ENCODE results near the gene PCOLCE2. TPM values are rescaled to one million over a fixed set of nuclear protein-coding genes. Genes with fewer than 3 reads are reported as not detected.

The PCOLCE2 gene
- total RNA-seq, 3 donors from 2014 or later (not counting 1 experiment from before 2014, with no cell fraction given) = not detected

GRCh38 chr3:142858043-142858442 is 30.8 kb downstream of the PCOLCE2 start:
- Histone ChIP-seq H3K36me3 (ENCODE audit: control insufficient read depth, insufficient read depth, low read length) (no peaks in the 10 kb centered on the region), H3K27me3 (ENCODE audit: control insufficient read depth, insufficient read depth, low read length) (no peaks in the 10 kb centered on the region), H3K4me1 (ENCODE audit: control insufficient read depth, insufficient read depth, low read length) (no peaks in the 10 kb centered on the region), H3K9me3 (ENCODE audit: control insufficient read depth, insufficient read depth, low read length) (no peaks in the 10 kb centered on the region), H3K4me3 (ENCODE audit: low read length) (no peak overlapping the region), H3K27ac (ENCODE audit: low read length) (no peak overlapping the region)
- ATAC-seq (no peak), DNase-seq (no peak)
- Mint-ChIP-seq H3K9me3 (no peaks in the 10 kb centered on the region), H3K27ac (no peak overlapping the region), H3K4me3 (no peak overlapping the region), H3K36me3 (no peaks in the 10 kb centered on the region), H3K4me1 (peaks cover 0 to 3% of the 10 kb centered on the region in 2 donors), H3K27me3 (ENCODE audit: low read depth in 2 of 2) (peaks cover 17 to 47% of the 10 kb centered on the region in 2 donors)
- WGBS (ENCODE audit: insufficient coverage) = 70% methylated on average over 2 of the region's 3 CpGs
- intact Hi-C loops (cut with micrococcal nuclease) = no loop called here
- TF ChIP-seq CTCF (IDR thresholded peaks at IDR 0.05) = no peak

- Mint-ChIP-seq H3K9me3 (no peaks in the 10 kb centered on the region), H3K36me3 (no peaks in the 10 kb centered on the region), H3K27me3 (ENCODE audit: low read depth in 2 of 2) (peaks cover 12 to 42% of the 10 kb centered on the region in 2 donors), H3K4me3 (no peak overlapping the region), H3K4me1 (no peaks in the 10 kb centered on the region), H3K27ac (no peak overlapping the region)
- TF ChIP-seq CTCF (IDR thresholded peaks at IDR 0.05) = no peak
- no peaks in the 10 kb centered on the region for H3K27me3 ChIP-seq (ENCODE audit: control insufficient read depth, insufficient read depth, low read length)
- no peak overlapping the region for H3K27ac ChIP-seq (ENCODE audit: low read length)
- 64% methylated on average over 5 of the region's 6 CpGs for WGBS (ENCODE audit: insufficient coverage)
- no peaks in the 10 kb centered on the region for H3K4me1 ChIP-seq (ENCODE audit: control insufficient read depth, insufficient read depth, low read length)
- H3K36me3 ChIP-seq (ENCODE audit: control insufficient read depth, insufficient read depth, low read length) = no peaks in the 10 kb centered on the region
- DNase-seq = no peak
- H3K4me3 ChIP-seq (ENCODE audit: low read length) = no peak overlapping the region
- H3K9me3 ChIP-seq (ENCODE audit: control insufficient read depth, insufficient read depth, low read length) = no peaks in the 10 kb centered on the region
- no peak for ATAC-seq
- intact Hi-C loops (cut with micrococcal nuclease) = no loop called here
Observed at GRCh38 chr3:142857056-142857455, 31.8 kb downstream of the PCOLCE2 start.

GRCh38 chr3:142853270-142854168 is 35.4 kb downstream of the PCOLCE2 start:
- intact Hi-C loops (cut with micrococcal nuclease) = no loop called here
- Histone ChIP-seq H3K36me3 (ENCODE audit: control insufficient read depth, insufficient read depth, low read length) (no peaks in the 10 kb centered on the region), H3K27ac (ENCODE audit: low read length) (no peak overlapping the region), H3K9me3 (ENCODE audit: control insufficient read depth, insufficient read depth, low read length) (no peaks in the 10 kb centered on the region), H3K4me3 (ENCODE audit: low read length) (no peak overlapping the region), H3K27me3 (ENCODE audit: control insufficient read depth, insufficient read depth, low read length) (no peaks in the 10 kb centered on the region), H3K4me1 (ENCODE audit: control insufficient read depth, insufficient read depth, low read length) (no peaks in the 10 kb centered on the region)
- Mint-ChIP-seq H3K36me3 (no peaks in the 10 kb centered on the region), H3K4me3 (no peak overlapping the region), H3K27ac (no peak overlapping the region), H3K27me3 (ENCODE audit: low read depth in 2 of 2) (peaks cover 2 to 20% of the 10 kb centered on the region in 2 donors), H3K4me1 (no peaks in the 10 kb centered on the region), H3K9me3 (no peaks in the 10 kb centered on the region)
- TF ChIP-seq CTCF (IDR thresholded peaks at IDR 0.05) = no peak
- ATAC-seq = no peak
- WGBS (ENCODE audit: insufficient coverage) = 76% methylated on average over 10 of the region's 10 CpGs
- no peak for DNase-seq

All from natural killer cell (primary cell).